HEK293T (cell line): Measurements from ENCODE around the gene ICOSLG.

Experiments
- ARNT ChIP-seq: fragments of 450-650 bp; IDR thresholded peaks from 2 replicates; pipeline ENCODE4 v1.6.1; 2017; ENCODE audit warnings: mild to moderate bottlenecking
- BHLHE40 ChIP-seq: fragments of 450-650 bp; IDR thresholded peaks from 2 replicates; pipeline ENCODE4 v1.6.1; 2016; ENCODE audit warnings: mild to moderate bottlenecking, moderate library complexity, borderline replicate concordance
- CTBP1 ChIP-seq: fragments of 450-650 bp; IDR thresholded peaks from 2 replicates; pipeline ENCODE4 v1.6.1; 2016; ENCODE audit warnings: borderline replicate concordance
- ELF4 ChIP-seq: fragments of 450-650 bp; IDR thresholded peaks from 2 replicates; pipeline ENCODE4 v1.6.1; 2017; ENCODE audit warnings: antibody characterized with exemption
- FOXK2 ChIP-seq: fragments of 450-650 bp; IDR thresholded peaks from 2 replicates; pipeline ENCODE4 v1.6.1; 2016; ENCODE audit warnings: mild to moderate bottlenecking
- FOXM1 ChIP-seq: fragments of 450-650 bp; IDR thresholded peaks from 2 replicates; pipeline ENCODE4 v1.6.1; 2017; ENCODE audit warnings: mild to moderate bottlenecking, borderline replicate concordance
- HDGF ChIP-seq: fragments of 450-650 bp; IDR thresholded peaks from 2 replicates; pipeline ENCODE4 v1.6.1; 2017; ENCODE audit warnings: antibody characterized with exemption, borderline replicate concordance
- LEF1 ChIP-seq: fragments of 450-650 bp; IDR thresholded peaks from 2 replicates; pipeline ENCODE4 v1.6.1; 2017; ENCODE audit warnings: mild to moderate bottlenecking, borderline replicate concordance
- NFRKB ChIP-seq: fragments of 450-650 bp; IDR thresholded peaks from 2 replicates; pipeline ENCODE4 v1.6.1; 2016; ENCODE audit warnings: mild to moderate bottlenecking, moderate library complexity
- SP1 ChIP-seq: fragments of 450-650 bp; IDR thresholded peaks from 2 replicates; pipeline ENCODE4 v1.6.1; 2017
- SUZ12 ChIP-seq: fragments of 450-650 bp; IDR thresholded peaks from 2 replicates; pipeline ENCODE4 v1.6.1; 2016; ENCODE audit warnings: mild to moderate bottlenecking
- TARDBP ChIP-seq: fragments of 450-650 bp; IDR thresholded peaks from 2 replicates; pipeline ENCODE4 v1.6.1; 2016

GRCh38 chr21:44289381-44290010, 48.8 kb upstream of the ICOSLG start:
- TF ChIP-seq BHLHE40: no peak
- TF ChIP-seq TARDBP: no peak
- TF ChIP-seq FOXM1: no peak
- TF ChIP-seq NFRKB: no peak
- no peak for TF ChIP-seq CTBP1
- no peak for TF ChIP-seq ELF4
- no peak for TF ChIP-seq LEF1
- TF ChIP-seq SUZ12: no peak
- TF ChIP-seq FOXK2: no peak
- TF ChIP-seq SP1: no peak
- no peak for TF ChIP-seq HDGF
- TF ChIP-seq ARNT: no peak
